ENCODE measurements around the gene NMU.
"Not testable (repeated sequence)": the region's sequence is repeated elsewhere in the genome, so short reads cannot be mapped to it uniquely, and the experiment has no call there.

NMU gene

GRCh38 chr4:55635741-55636655, at the start of gene NMU:
TSS of gene NMU (minus strand) at chr4:55636298. CDS start at chr4:55636192, 106 bp downstream.
- no peak for DNase-seq (ENCODE audit: low spot score)

- no peak for DNase-seq (ENCODE audit: low spot score)
Observed at GRCh38 chr4:55684276-55684675, 48.2 kb upstream of the NMU start.

- not testable (repeated sequence) for DNase-seq (ENCODE audit: low spot score)
Observed at GRCh38 chr4:55682797-55683196, 46.7 kb upstream of the NMU start.

- DNase-seq (ENCODE audit: low spot score): no peak
Observed at GRCh38 chr4:55682295-55682694, 46.2 kb upstream of the NMU start.

GRCh38 chr4:55681430-55681829, 45.3 kb upstream of the NMU start:
- DNase-seq (ENCODE audit: low spot score): no peak

- no peak for DNase-seq (ENCODE audit: low spot score)
Observed at GRCh38 chr4:55675196-55675793, 39.2 kb upstream of the NMU start.

GRCh38 chr4:55673424-55673823, 37.3 kb upstream of the NMU start:
- DNase-seq (ENCODE audit: low spot score): no peak

- no peak for DNase-seq (ENCODE audit: low spot score)
Observed at GRCh38 chr4:55671667-55672066, 35.6 kb upstream of the NMU start.

GRCh38 chr4:55670695-55671094, 34.6 kb upstream of the NMU start:
- DNase-seq (ENCODE audit: low spot score): no peak

GRCh38 chr4:55668449-55668848, 32.4 kb upstream of the NMU start:
- DNase-seq (ENCODE audit: low spot score): no peak

GRCh38 chr4:55666535-55666934, 30.4 kb upstream of the NMU start:
- no peak for DNase-seq (ENCODE audit: low spot score)

- DNase-seq (ENCODE audit: low spot score): no peak
Observed at GRCh38 chr4:55663145-55663544, 27.0 kb upstream of the NMU start.

GRCh38 chr4:55661398-55662056, 25.4 kb upstream of the NMU start:
- no peak for DNase-seq (ENCODE audit: low spot score)

GRCh38 chr4:55658657-55659056, 22.6 kb upstream of the NMU start:
- DNase-seq (ENCODE audit: low spot score): no peak

- no peak for DNase-seq (ENCODE audit: low spot score)
Observed at GRCh38 chr4:55654131-55654530, 18.0 kb upstream of the NMU start.

GRCh38 chr4:55650483-55650882, 14.4 kb upstream of the NMU start:
- no peak for DNase-seq (ENCODE audit: low spot score)

- DNase-seq (ENCODE audit: low spot score): no peak
Observed at GRCh38 chr4:55637272-55637820, 1.2 kb upstream of the NMU start.

GRCh38 chr4:55636656-55636999, 530 bp upstream of the NMU start:
- DNase-seq (ENCODE audit: low spot score): no peak

GRCh38 chr4:55635282-55635681, 816 bp downstream of the NMU start:
- no peak for DNase-seq (ENCODE audit: low spot score)

- no peak for DNase-seq (ENCODE audit: low spot score)
Observed at GRCh38 chr4:55634417-55635128, 1.5 kb downstream of the NMU start.

GRCh38 chr4:55633903-55634302, 2.2 kb downstream of the NMU start:
- DNase-seq (ENCODE audit: low spot score): no peak

- no peak for DNase-seq (ENCODE audit: low spot score)
Observed at GRCh38 chr4:55625835-55626234, 10.3 kb downstream of the NMU start.
